ENCODE measurements around the gene KDM5C. TPM values are rescaled to one million over a fixed set of nuclear protein-coding genes. Genes with fewer than 3 reads are reported as not detected.

KDM5C gene
- total and polyA plus RNA-seq, 8 donors, result 11.8 to 390 (median 83.7) TPM

DNA sequence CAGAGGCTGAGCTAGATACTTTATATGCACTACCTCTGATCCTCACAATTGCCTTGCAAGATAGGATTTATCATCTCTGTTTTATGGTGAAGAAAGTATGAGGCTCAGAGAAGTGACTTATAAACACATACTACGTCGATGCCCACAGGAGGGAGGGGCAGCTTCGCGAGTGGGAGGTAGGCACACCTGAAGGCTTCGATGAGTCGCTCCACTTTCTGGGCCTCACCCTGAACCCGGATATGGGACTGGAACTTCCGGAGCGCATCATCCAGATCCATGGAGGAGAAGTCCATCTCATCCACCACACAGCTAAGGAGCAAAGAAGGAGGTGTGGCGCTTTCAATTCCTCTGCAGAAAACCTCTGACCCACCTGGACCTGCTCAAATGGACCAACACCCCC, 22.9 kb upstream of the KDM5C start:
- no peaks in the 10 kb centered on the region for H3K9me3 ChIP-seq
- TF ChIP-seq, protein P1, sequence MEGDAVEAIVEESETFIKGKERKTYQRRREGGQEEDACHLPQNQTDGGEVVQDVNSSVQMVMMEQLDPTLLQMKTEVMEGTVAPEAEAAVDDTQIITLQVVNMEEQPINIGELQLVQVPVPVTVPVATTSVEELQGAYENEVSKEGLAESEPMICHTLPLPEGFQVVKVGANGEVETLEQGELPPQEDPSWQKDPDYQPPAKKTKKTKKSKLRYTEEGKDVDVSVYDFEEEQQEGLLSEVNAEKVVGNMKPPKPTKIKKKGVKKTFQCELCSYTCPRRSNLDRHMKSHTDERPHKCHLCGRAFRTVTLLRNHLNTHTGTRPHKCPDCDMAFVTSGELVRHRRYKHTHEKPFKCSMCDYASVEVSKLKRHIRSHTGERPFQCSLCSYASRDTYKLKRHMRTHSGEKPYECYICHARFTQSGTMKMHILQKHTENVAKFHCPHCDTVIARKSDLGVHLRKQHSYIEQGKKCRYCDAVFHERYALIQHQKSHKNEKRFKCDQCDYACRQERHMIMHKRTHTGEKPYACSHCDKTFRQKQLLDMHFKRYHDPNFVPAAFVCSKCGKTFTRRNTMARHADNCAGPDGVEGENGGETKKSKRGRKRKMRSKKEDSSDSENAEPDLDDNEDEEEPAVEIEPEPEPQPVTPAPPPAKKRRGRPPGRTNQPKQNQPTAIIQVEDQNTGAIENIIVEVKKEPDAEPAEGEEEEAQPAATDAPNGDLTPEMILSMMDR (IDR thresholded peaks at IDR 0.05), result no peak
- TF ChIP-seq POLR2AphosphoS5 (IDR thresholded peaks at IDR 0.05), result no peak
- no peak for TF ChIP-seq EP300 (IDR thresholded peaks at IDR 0.05)
- TF ChIP-seq POLR2A (IDR thresholded peaks at IDR 0.05), result no peak
- H3K27ac ChIP-seq, result no peak overlapping the region
- no peak overlapping the region for H3K4me3 ChIP-seq
- peaks cover 0 to 63% (median 33%) of the 10 kb centered on the region in 4 donors for H3K36me3 ChIP-seq
- no peaks in the 10 kb centered on the region for H3K4me1 ChIP-seq
- 86 to 91% (median 87%) methylated on average over 10 of the region's 10 CpGs for WGBS, 5 donors
- intact Hi-C loops (cut with DNase I; ENCODE audit: low total_unique reads), result no loop called here
- DNase-seq, result no peak
- no peaks in the 10 kb centered on the region for H3K27me3 ChIP-seq

DNA sequence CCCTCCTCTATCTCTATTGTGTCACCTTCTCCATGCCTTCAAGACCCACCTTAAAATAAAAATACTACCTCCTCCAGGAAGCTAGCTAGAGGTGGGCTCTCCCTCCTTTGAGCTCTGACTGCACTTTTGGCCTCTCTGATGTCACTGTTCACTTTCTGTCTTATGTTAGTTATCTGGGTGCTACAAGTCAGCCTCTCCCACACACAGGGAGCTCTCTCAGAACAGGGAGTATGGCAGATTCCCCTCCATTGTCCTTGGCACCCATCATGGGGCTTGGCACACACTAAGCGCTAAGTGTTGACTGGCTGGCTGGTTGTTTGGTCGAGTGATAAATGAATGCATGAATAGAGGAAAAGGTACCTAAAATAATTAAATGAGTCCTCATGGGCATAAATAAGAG, 21.2 kb upstream of the KDM5C start:
- no peaks in the 10 kb centered on the region for H3K4me1 ChIP-seq
- WGBS, 5 donors, result 71 to 89% (median 86%) methylated on average over 2 of the region's 2 CpGs
- TF ChIP-seq POLR2AphosphoS5 (IDR thresholded peaks at IDR 0.05) (no peak), POLR2A (IDR thresholded peaks at IDR 0.05) (no peak), EP300 (IDR thresholded peaks at IDR 0.05) (no peak)
- TF ChIP-seq, protein P1 (IDR thresholded peaks at IDR 0.05), result no peak
- no peak overlapping the region for H3K4me3 ChIP-seq
- intact Hi-C loops (cut with DNase I; ENCODE audit: low total_unique reads), result no loop called here
- H3K9me3 ChIP-seq, result no peaks in the 10 kb centered on the region
- H3K36me3 ChIP-seq, result peaks cover 0 to 71% (median 46%) of the 10 kb centered on the region in 4 donors
- DNase-seq, result no peak
- H3K27me3 ChIP-seq, result no peaks in the 10 kb centered on the region
- H3K27ac ChIP-seq, result no peak overlapping the region

GRCh38 chrX:53244610-53245009, 19.6 kb upstream of the KDM5C start:
- no peak overlapping the region for H3K27ac ChIP-seq
- no peaks in the 10 kb centered on the region for H3K9me3 ChIP-seq
- intact Hi-C loops (cut with DNase I; ENCODE audit: low total_unique reads), result no loop called here
- peaks cover 0 to 57% (median 45%) of the 10 kb centered on the region in 4 donors for H3K36me3 ChIP-seq
- no peak overlapping the region for H3K4me3 ChIP-seq
- TF ChIP-seq POLR2A (IDR thresholded peaks at IDR 0.05), result no peak
- no peak for TF ChIP-seq POLR2AphosphoS5 (IDR thresholded peaks at IDR 0.05)
- TF ChIP-seq, protein P1 (IDR thresholded peaks at IDR 0.05), result no peak
- no peak for TF ChIP-seq EP300 (IDR thresholded peaks at IDR 0.05)
- no peaks in the 10 kb centered on the region for H3K27me3 ChIP-seq
- 51 to 86% (median 61%) methylated on average over 1 of the region's 1 CpG for WGBS, 5 donors
- DNase-seq, result no peak
- H3K4me1 ChIP-seq, result no peaks in the 10 kb centered on the region

DNA sequence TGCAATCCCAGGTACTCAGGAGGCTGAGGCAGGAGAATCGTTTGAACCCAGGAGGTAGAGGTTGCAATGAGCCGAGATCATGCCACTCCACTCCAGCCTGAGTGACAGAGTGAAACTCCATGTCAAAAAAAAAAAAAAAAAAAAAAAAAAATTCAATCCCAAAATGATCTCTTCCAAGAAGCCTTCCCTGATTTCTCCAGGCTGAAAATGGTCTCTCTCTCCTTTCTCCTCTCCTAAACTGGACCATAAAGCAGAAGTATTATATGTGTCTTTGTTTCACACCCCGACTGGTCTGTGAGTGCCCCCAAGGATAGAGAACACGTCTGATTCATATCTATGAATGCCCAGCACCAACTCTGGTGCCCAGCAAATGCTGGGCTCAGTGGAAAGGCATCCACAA, 17.3 kb upstream of the KDM5C start:
- no peak for DNase-seq
- H3K9me3 ChIP-seq, result no peaks in the 10 kb centered on the region
- WGBS, 5 donors, result 79 to 96% (median 88%) methylated on average over 2 to 4 of the region's 4 CpGs
- TF ChIP-seq POLR2AphosphoS5 (IDR thresholded peaks at IDR 0.05) (no peak), EP300 (IDR thresholded peaks at IDR 0.05) (no peak), POLR2A (IDR thresholded peaks at IDR 0.05) (no peak)
- TF ChIP-seq, protein P1 (IDR thresholded peaks at IDR 0.05), result no peak
- H3K27ac ChIP-seq, result no peak overlapping the region
- no peaks in the 10 kb centered on the region for H3K4me1 ChIP-seq
- no peaks in the 10 kb centered on the region for H3K27me3 ChIP-seq
- peaks cover 0 to 57% (median 50%) of the 10 kb centered on the region in 4 donors for H3K36me3 ChIP-seq
- intact Hi-C loops (cut with DNase I; ENCODE audit: low total_unique reads), result no loop called here
- H3K4me3 ChIP-seq, result no peak overlapping the region
